GM21526 (cell line): ENCODE measurements around the gene NDUFA12.

Experiments used
- ATAC-seq: cut with Tn5 transposase; IDR thresholded peaks from one replicate; pipeline ENCODE4 v1.9.1; 2021; ENCODE audit warnings: moderate library complexity; ENCODE audit not compliant: unreplicated experiment, low FRiP score

Gene NDUFA12

GRCh38 chr12:94942663-94943062 is 60.8 kb downstream of the NDUFA12 start:
- no peak for ATAC-seq

GRCh38 chr12:94941440-94941862 is 62.0 kb downstream of the NDUFA12 start:
- ATAC-seq, result no peak

DNA sequence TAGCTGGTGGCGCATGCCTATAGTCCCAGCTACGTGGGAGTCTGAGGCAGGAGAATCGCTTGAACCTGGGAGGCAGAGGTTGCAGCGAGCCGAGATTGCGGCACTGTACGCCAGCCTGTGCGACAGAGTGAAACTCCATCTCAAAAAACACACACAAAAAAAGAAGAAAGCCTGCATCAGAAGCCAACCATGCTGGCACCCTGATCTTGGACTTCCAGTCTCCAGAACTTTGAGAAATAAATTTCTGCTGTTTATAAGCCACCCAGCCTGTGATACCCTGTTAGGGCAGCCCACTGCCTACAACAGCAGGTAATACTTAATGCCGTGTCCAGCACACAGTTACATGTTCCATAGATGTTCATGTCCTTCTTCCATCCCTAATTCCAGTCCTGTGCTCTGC is 62.7 kb downstream of the NDUFA12 start:
- ATAC-seq, result no peak

DNA sequence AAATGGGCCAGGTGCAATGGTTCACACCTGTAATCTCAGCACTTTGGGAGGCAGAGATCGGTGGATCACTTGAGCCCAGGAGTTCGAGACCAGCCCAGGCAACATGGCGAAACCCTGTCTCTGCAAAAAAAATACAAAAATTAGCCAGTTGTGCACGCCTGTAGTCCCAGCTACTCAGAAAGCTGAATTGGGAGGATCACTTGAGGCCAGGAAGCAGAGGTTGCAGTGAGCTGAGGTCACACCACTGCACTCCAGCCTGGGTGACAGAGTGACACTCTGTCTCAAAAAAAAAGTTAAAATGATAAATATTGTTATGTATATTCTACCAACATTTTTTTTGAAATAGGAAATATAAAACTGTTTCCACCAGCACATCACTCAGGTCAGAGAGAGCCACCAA is 64.9 kb downstream of the NDUFA12 start:
- ATAC-seq, result no peak

DNA sequence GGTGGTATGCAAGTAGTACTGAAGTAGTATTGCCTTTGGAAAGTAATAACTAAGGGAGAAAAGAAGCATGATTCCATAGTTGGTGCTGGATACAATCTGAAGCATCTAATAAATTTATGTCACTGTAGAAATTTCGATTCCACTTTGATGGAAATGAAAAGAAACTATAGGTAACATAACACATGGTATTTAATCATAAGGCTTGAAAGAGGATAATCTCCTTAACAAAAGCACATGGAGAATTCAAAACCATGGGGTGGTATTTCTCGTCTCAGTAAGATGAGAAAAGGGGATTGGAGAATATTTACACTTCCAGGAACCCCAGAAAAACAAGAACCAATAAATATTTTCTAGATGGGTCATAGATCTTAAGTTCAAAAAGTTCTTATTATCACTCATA is 72.7 kb downstream of the NDUFA12 start:
- no peak for ATAC-seq

GRCh38 chr12:94930216-94930654 is 73.3 kb downstream of the NDUFA12 start:
- ATAC-seq, result no peak

GRCh38 chr12:94929780-94930179 is 73.7 kb downstream of the NDUFA12 start:
- ATAC-seq, result no peak

DNA sequence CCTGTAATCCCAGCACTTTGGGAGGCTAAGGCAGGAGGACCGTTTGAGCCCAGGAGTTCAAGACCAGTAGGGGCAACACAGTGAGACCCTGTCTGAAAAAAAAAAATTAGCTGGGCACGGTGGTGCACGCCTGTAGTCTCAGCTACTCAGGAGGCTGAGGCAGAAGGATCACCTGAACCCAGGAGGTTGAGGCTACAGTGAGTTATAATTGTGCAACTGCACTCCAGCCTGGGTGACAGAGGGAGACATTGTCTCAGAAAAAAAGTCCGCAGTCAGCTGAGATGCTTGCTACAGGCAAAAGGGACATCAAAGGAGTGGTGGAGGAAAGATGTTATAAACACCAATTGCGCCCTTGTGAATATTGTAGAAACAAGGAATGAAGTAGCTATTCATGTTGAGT is 77.8 kb downstream of the NDUFA12 start:
- no peak for ATAC-seq

DNA sequence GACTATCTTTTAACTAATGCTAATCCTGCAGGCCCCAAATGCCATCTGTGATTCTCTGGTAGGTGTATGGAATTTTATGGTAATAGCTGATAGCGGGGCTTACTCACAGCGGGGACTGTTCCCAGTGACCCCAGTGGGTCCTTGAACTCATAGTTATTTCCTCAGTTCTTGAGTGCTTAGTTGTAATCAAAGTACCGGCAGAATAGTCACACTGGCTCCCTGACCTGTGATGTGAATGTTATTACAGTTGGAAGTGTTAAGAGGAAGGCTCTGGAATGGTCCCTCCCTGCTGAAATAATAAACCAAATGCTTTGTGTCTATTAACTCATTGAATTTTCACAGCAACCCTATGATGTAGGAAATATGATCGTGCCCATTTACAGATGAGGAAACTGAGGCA is 78.3 kb downstream of the NDUFA12 start:
- ATAC-seq, result no peak

DNA sequence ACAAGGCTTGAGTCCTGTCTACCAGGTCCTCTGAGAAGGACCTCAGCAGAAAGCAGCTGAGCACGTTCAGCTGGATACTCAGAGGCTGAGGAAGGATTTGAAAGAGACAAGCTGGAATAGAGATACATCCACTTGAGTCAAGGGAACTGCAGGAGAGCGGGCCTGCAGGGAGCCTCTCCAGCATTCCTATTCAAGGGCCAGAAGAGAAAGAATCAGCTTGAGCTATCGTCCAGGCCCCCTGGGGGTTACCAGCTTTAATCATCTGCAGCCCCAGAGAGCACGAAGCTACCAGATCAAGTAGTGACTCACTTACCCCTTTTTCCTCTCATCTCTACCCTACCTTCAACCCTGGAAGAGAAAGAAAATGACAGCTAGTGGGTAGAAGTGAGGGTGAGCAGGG is 80.9 kb downstream of the NDUFA12 start:
- no peak for ATAC-seq
